Hepatocyte (in vitro differentiated cells): ENCODE measurements around the gene CELSR2. TPM values are rescaled to one million over a fixed set of nuclear protein-coding genes. Genes with fewer than 3 reads are reported as not detected.
"Not testable (repeated sequence)": the region's sequence is repeated elsewhere in the genome, so short reads cannot be mapped to it uniquely, and the experiment has no call there.

Experiments used
- DNase-seq: peaks from one replicate; pipeline ENCODE4 v3.0.0-alpha.2; 2016; ENCODE audit warnings: low spot score
- H2AFZ ChIP-seq: fragments of 200-600 bp; sonication (generic); 2 replicates; pipeline ENCODE4 v1.6.0; 2016; ENCODE audit warnings: antibody characterized with exemption, mild to moderate bottlenecking
- H3K27ac ChIP-seq: fragments of 200-600 bp; sonication (generic); 2 replicates; pipeline ENCODE4 v1.5.1; 2016; ENCODE audit warnings: mild to moderate bottlenecking
- H3K27me3 ChIP-seq: fragments of 200-600 bp; sonication (generic); 2 replicates; pipeline ENCODE4 v1.6.1; 2016
- H3K36me3 ChIP-seq: fragments of 200-600 bp; sonication (generic); replicated peaks from 2 replicates; pipeline ENCODE4 v1.5.1; 2016; ENCODE audit warnings: low read depth; ENCODE audit not compliant: insufficient read depth
- H3K4me1 ChIP-seq: fragments of 200-600 bp; sonication (generic); 2 replicates; pipeline ENCODE4 v1.5.1; 2016; ENCODE audit warnings: mild to moderate bottlenecking, moderate library complexity; ENCODE audit not compliant: insufficient read depth
- H3K4me2 ChIP-seq: fragments of 200-600 bp; sonication (generic); 2 replicates; pipeline ENCODE4 v1.6.0; 2016
- H3K4me3 ChIP-seq: fragments of 200-600 bp; sonication (generic); 2 replicates; pipeline ENCODE4 v1.5.1; 2016; ENCODE audit warnings: mild to moderate bottlenecking
- H3K79me2 ChIP-seq: fragments of 200-600 bp; sonication (generic); 2 replicates; pipeline ENCODE4 v1.6.0; 2017; ENCODE audit warnings: mild to moderate bottlenecking
- H3K9me2 ChIP-seq: fragments of 200-600 bp; sonication (generic); replicated peaks from 2 replicates; pipeline ENCODE4 v1.6.0; 2017; ENCODE audit warnings: mild to moderate bottlenecking; ENCODE audit not compliant: insufficient read depth
- H3K9me3 ChIP-seq: fragments of 200-600 bp; sonication (generic); 2 replicates; pipeline ENCODE4 v1.5.1; 2016; ENCODE audit warnings: low read depth, mild to moderate bottlenecking
- H4K20me1 ChIP-seq: fragments of 200-600 bp; sonication (generic); 2 replicates; pipeline ENCODE4 v1.6.0; 2016; ENCODE audit warnings: mild to moderate bottlenecking; ENCODE audit not compliant: insufficient read depth, poor library complexity, severe bottlenecking
- EZH2 ChIP-seq: fragments of 200-600 bp; sonication (generic); IDR thresholded peaks from 2 replicates; pipeline ENCODE4 v1.6.1; 2016; ENCODE audit warnings: antibody characterized with exemption, mild to moderate bottlenecking, borderline replicate concordance
- EZH2phosphoT487 ChIP-seq: fragments of 200-600 bp; sonication (generic); IDR thresholded peaks from one replicate; pipeline ENCODE4 v1.6.1; 2018; ENCODE audit warnings: antibody characterized with exemption, mild to moderate bottlenecking, low read depth, moderate library complexity; ENCODE audit not compliant: unreplicated experiment, severe bottlenecking
- WGBS: methylation state at CpG from one replicate; pipeline ENCODE4 v1.1.6; 2016; ENCODE audit warnings: low lambda C conversion rate; ENCODE audit errors: missing lambda C conversion rate; 5-methylcytosine and 5-hydroxymethylcytosine counted together
- polyA plus RNA-seq: library from polyadenylated mRNA; unstranded; fragments of >200 nt; fragmentation: Nextera tagmentation; extraction: Ambion mirVana; gene quantifications from 2 replicates; pipeline ENCODE4 v1.2.1, GENCODE V29; 2016
- total RNA-seq: library from RNA; depleted of rRNA; stranded (reverse); fragments of >200 nt; gene quantifications from 2 replicates; pipeline ENCODE4 v1.2.3, GENCODE V29; 2014
- TF ChIP-seq, protein P1 (sequence below): fragments of 200-600 bp; sonication (generic); IDR thresholded peaks from 2 replicates; pipeline ENCODE4 v1.5.1; 2016; ENCODE audit warnings: antibody characterized with exemption, mild to moderate bottlenecking; ENCODE audit not compliant: poor library complexity

Gene CELSR2
- total and polyA plus RNA-seq, 2 experiments from 2014 or later, result 3.3 to 3.7 TPM

DNA sequence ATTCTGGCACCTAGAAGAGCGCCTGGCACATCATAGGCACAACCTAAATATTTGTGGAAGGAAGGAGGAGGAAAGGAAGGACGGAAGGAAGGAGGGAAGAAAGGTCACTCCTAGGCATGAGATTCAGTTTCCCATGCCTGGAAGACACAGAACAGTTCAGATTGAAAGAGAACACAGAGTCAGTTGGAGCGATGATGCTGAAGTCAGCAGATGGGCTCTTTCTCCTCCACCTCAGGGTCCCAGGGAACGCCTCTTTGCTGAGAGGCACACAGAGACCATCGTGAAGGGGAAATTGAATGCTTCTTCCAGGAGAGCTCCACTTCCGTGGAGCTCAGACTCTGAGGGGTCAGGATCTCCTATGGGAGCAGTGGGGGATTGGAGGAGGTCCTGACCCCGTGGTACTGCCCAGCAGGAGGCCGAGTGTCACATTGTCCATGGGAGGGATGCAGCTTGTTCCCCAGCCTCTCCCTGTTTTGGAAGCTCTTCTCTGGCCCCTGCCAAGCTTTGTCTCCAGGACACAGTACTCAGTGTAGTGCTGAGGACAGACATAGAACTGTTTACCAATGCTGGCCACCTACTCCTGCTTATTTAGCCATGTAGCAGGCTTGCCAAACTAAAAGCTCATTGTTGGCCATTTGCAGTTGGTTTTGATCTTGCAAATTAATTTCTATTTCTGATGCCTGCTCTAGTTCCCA is 55.0 kb downstream of the CELSR2 start:
- H3K27me3 ChIP-seq, result no peaks in the 10 kb centered on the region
- TF ChIP-seq, protein P1, sequence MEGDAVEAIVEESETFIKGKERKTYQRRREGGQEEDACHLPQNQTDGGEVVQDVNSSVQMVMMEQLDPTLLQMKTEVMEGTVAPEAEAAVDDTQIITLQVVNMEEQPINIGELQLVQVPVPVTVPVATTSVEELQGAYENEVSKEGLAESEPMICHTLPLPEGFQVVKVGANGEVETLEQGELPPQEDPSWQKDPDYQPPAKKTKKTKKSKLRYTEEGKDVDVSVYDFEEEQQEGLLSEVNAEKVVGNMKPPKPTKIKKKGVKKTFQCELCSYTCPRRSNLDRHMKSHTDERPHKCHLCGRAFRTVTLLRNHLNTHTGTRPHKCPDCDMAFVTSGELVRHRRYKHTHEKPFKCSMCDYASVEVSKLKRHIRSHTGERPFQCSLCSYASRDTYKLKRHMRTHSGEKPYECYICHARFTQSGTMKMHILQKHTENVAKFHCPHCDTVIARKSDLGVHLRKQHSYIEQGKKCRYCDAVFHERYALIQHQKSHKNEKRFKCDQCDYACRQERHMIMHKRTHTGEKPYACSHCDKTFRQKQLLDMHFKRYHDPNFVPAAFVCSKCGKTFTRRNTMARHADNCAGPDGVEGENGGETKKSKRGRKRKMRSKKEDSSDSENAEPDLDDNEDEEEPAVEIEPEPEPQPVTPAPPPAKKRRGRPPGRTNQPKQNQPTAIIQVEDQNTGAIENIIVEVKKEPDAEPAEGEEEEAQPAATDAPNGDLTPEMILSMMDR, result no peak
- TF ChIP-seq EZH2 (no peak), EZH2phosphoT487 (no peak)
- H4K20me1 ChIP-seq, result no peaks in the 10 kb centered on the region
- H3K9me3 ChIP-seq, result no peaks in the 10 kb centered on the region
- H3K4me3 ChIP-seq, result no peak overlapping the region
- H3K36me3 ChIP-seq, result no peaks in the 10 kb centered on the region
- no peak overlapping the region for H2AFZ ChIP-seq
- H3K4me1 ChIP-seq, result peaks cover 31% of the 10 kb centered on the region
- no peak overlapping the region for H3K27ac ChIP-seq
- no peaks in the 10 kb centered on the region for H3K9me2 ChIP-seq
- 79% methylated on average over 8 of the region's 8 CpGs for WGBS
- H3K4me2 ChIP-seq, result no peak overlapping the region
- H3K79me2 ChIP-seq, result no peaks in the 10 kb centered on the region
- DNase-seq, result no peak

DNA sequence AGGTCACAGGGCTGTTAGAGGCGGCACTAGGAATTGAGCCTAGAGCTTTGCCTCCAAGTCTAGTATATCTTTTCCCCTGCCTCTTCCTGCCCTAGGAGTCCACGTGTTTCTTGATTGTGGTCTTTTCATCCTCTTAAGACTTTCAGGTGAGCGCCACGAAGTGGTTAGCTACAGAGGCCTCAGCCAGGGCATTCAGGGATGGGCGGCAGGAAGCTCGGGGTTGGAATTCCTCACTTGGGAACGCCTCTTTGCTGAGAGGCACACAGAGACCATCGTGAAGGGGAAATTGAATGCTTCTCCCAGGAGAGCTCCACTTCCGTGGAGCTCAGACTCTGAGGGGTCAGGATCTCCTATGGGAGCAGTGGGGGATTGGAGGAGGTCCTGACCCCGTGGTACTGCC is 56.7 kb downstream of the CELSR2 start:
- whole genome bisulfite sequencing, result 62% methylated on average over 10 of the region's 10 CpGs
- peak overlapping the region; percentile 65 for H3K4me2 ChIP-seq
- H3K4me3 ChIP-seq, H2AFZ ChIP-seq, H3K9me3 ChIP-seq, H4K20me1 ChIP-seq, H3K9me2 ChIP-seq, H3K36me3 ChIP-seq, H3K27me3 ChIP-seq, H3K79me2 ChIP-seq, DNase-seq: not testable (repeated sequence)
- peaks cover 34% of the 10 kb centered on the region for H3K4me1 ChIP-seq
- H3K27ac ChIP-seq, result peak overlapping the region; percentile 93

DNA sequence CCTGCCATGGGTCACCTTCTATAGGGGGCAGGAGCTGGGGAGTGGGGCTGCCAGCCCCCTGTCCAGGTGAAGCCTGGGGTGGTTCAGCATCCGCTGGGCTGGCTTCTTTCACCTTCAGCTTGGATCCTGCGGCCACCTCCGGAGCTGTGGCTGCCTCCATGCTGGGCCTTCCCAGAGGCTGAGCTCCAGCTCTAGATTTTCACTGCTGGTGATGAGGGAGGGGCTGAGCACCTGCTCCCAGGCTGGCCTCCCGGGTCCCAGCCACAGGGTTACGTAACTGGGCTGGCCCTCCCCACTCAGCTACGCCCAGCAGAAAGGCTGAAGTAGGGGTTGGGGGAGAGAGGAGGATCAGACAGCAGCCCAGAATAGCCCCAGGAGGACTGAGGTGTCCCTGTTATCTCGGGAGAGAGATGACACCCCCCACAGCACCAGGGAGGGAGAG is 57.5 kb downstream of the CELSR2 start, which contains the start of gene MYBPHL:
Gene MYBPHL (minus strand): TSS at position 180 of the 442 bp plus-strand sequence. CDS start 20 bp downstream, at position 160.
- no peaks in the 10 kb centered on the region for H3K79me2 ChIP-seq
- H4K20me1 ChIP-seq, result no peaks in the 10 kb centered on the region
- no peaks in the 10 kb centered on the region for H3K27me3 ChIP-seq
- no peaks in the 10 kb centered on the region for H3K9me3 ChIP-seq
- no peak for TF ChIP-seq EZH2
- TF ChIP-seq, protein P1, result no peak
- no peak for TF ChIP-seq EZH2phosphoT487
- peaks cover 34% of the 10 kb centered on the region for H3K4me1 ChIP-seq
- DNase-seq, result peak; percentile 58
- H3K4me2 ChIP-seq, result peak within 1 kb of the TSS; percentile 65
- H3K9me2 ChIP-seq, result no peaks in the 10 kb centered on the region
- 56% methylated on average over 7 of the region's 7 CpGs for WGBS
- H3K4me3 ChIP-seq, result no peak within 1 kb of the TSS
- H3K27ac ChIP-seq, result peak within 1 kb of the TSS; percentile 93
- no peaks in the 10 kb centered on the region for H3K36me3 ChIP-seq
- H2AFZ ChIP-seq, result no peak within 1 kb of the TSS

DNA sequence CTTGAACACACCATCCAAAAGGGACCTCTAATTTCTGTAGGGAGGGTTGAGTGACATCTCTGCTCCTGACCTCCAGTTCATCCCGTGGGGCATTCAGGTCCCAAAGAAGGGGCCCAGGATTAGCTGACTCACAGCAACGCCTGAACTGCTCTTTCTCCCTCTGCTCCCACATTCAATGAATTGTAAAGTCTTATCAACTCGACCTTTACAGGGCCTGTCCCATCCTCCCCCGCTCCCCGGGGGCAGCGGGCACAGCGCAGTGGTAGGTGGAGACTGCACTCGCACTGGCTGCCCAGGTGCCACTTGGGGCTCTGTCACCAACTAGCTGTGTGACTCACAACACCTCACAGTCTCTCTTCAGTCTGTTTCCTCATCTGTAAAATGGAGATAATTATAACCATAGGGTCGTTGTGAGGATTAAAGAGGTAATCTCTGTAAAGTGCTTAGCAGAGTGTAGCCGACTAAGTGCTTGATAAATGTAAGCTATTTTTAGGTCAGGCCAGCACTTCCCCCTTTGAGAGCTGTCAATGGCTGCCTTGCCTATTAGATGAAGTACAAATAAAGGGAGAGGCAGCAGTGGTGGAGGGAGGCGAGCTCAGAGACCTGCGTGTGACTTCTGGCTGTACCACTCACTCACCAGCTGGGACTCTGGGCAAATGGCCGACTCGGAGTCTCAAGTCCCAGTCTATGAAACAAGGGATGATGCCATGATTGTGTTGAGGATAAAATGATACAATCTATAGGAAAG is 58.1 kb downstream of the CELSR2 start:
- H3K27ac ChIP-seq, result peak overlapping the region; percentile 93
- WGBS, result 38% methylated on average over 14 of the region's 14 CpGs
- no peak for TF ChIP-seq EZH2phosphoT487
- TF ChIP-seq, protein P1, result no peak
- no peak for TF ChIP-seq EZH2

More for the DNA sequence above, 58.1 kb downstream of the CELSR2 start:
- H3K4me1 ChIP-seq, result peaks cover 34% of the 10 kb centered on the region
- H3K9me2 ChIP-seq, result no peaks in the 10 kb centered on the region
- H3K4me3 ChIP-seq, result no peak overlapping the region
- H3K9me3 ChIP-seq, result no peaks in the 10 kb centered on the region
- DNase-seq, result peak; percentile 70
- H3K4me2 ChIP-seq, result peak overlapping the region; percentile 65
- no peaks in the 10 kb centered on the region for H3K27me3 ChIP-seq
- H2AFZ ChIP-seq, result no peak overlapping the region
- H3K36me3 ChIP-seq, result no peaks in the 10 kb centered on the region
- H4K20me1 ChIP-seq, result no peaks in the 10 kb centered on the region
- H3K79me2 ChIP-seq, result no peaks in the 10 kb centered on the region
